ENCODE measurements around the gene TECTA. TPM values are rescaled to one million over a fixed set of nuclear protein-coding genes. Genes with fewer than 3 reads are reported as not detected.

The TECTA gene
- polyA plus RNA-seq, 1 donor from 2014 or later, result 3.3 TPM

GRCh38 chr11:121071846-121072450 is 29.1 kb upstream of the TECTA start:
- H3K27me3 ChIP-seq (ENCODE audit: insufficient read depth, low read depth, low read length), result no peaks in the 10 kb centered on the region
- no peaks in the 10 kb centered on the region for H3F3A ChIP-seq (ENCODE audit: insufficient read depth, low read length, poor library complexity, severe bottlenecking)
- TF ChIP-seq EP300 (conservative IDR thresholded peaks at IDR 0.05; ENCODE audit: poor library complexity, severe bottlenecking), result no peak
- TF ChIP-seq RAD21 (conservative IDR thresholded peaks at IDR 0.05), result no peak
- no peak for TF ChIP-seq EZH2 (IDR thresholded peaks at IDR 0.05; ENCODE audit: borderline replicate concordance, insufficient read depth, low read length, poor library complexity, severe bottlenecking)
- no peak for TF ChIP-seq SMC3 (conservative IDR thresholded peaks at IDR 0.05; ENCODE audit: poor library complexity)
- no peak for TF ChIP-seq TAF1 (IDR thresholded peaks at IDR 0.05; ENCODE audit: low read depth)
- no peak for TF ChIP-seq REST (IDR thresholded peaks at IDR 0.05; ENCODE audit: borderline replicate concordance)
- TF ChIP-seq CTCF (IDR thresholded peaks at IDR 0.05; ENCODE audit: poor library complexity, severe bottlenecking), result no peak
- TF ChIP-seq MXI1 (conservative IDR thresholded peaks at IDR 0.05; ENCODE audit: poor library complexity, severe bottlenecking), result no peak
- TF ChIP-seq POLR2AphosphoS5 (IDR thresholded peaks at IDR 0.05), result no peak
- H3K4me2 ChIP-seq (ENCODE audit: low read length), result no peak overlapping the region
- H3K9me2 ChIP-seq (ENCODE audit: insufficient read depth, low read length), result no peaks in the 10 kb centered on the region
- H3K27ac ChIP-seq (ENCODE audit: low read length), result no peak overlapping the region
- H3K79me2 ChIP-seq (replicated peaks; ENCODE audit: insufficient read depth, low read length), result no peaks in the 10 kb centered on the region
- no peak overlapping the region for H3K9ac ChIP-seq (ENCODE audit: low read length)
- H3K36me3 ChIP-seq (ENCODE audit: insufficient read depth, low read length), result peaks cover 6% of the 10 kb centered on the region
- H3K9me3 ChIP-seq (ENCODE audit: low read length), result no peaks in the 10 kb centered on the region
- no peak overlapping the region for H3K4me3 ChIP-seq (ENCODE audit: low read length)
- no peak overlapping the region for H2AFZ ChIP-seq (ENCODE audit: low read depth, low read length)
- no peaks in the 10 kb centered on the region for H4K20me1 ChIP-seq (ENCODE audit: insufficient read depth)

- H3K79me2 ChIP-seq (replicated peaks; ENCODE audit: insufficient read depth, low read length), result no peaks in the 10 kb centered on the region
- no peaks in the 10 kb centered on the region for H3K9me3 ChIP-seq (ENCODE audit: low read length)
- H2AFZ ChIP-seq (ENCODE audit: low read depth, low read length), result no peak overlapping the region
- no peaks in the 10 kb centered on the region for H3F3A ChIP-seq (ENCODE audit: insufficient read depth, low read length, poor library complexity, severe bottlenecking)
- H3K27me3 ChIP-seq (ENCODE audit: insufficient read depth, low read depth, low read length), result no peaks in the 10 kb centered on the region
- no peaks in the 10 kb centered on the region for H3K9me2 ChIP-seq (ENCODE audit: insufficient read depth, low read length)
- no peak overlapping the region for H3K9ac ChIP-seq (ENCODE audit: low read length)
- H3K4me3 ChIP-seq (ENCODE audit: low read length), result no peak overlapping the region
- TF ChIP-seq EP300 (conservative IDR thresholded peaks at IDR 0.05; ENCODE audit: poor library complexity, severe bottlenecking) (no peak), EZH2 (IDR thresholded peaks at IDR 0.05; ENCODE audit: borderline replicate concordance, insufficient read depth, low read length, poor library complexity, severe bottlenecking) (no peak), POLR2AphosphoS5 (IDR thresholded peaks at IDR 0.05) (no peak), RAD21 (conservative IDR thresholded peaks at IDR 0.05) (no peak), MXI1 (conservative IDR thresholded peaks at IDR 0.05; ENCODE audit: poor library complexity, severe bottlenecking) (no peak), CTCF (IDR thresholded peaks at IDR 0.05; ENCODE audit: poor library complexity, severe bottlenecking) (no peak), SMC3 (conservative IDR thresholded peaks at IDR 0.05; ENCODE audit: poor library complexity) (no peak), REST (IDR thresholded peaks at IDR 0.05; ENCODE audit: borderline replicate concordance) (no peak), TAF1 (IDR thresholded peaks at IDR 0.05; ENCODE audit: low read depth) (no peak)
- H3K4me2 ChIP-seq (ENCODE audit: low read length), result no peak overlapping the region
- no peaks in the 10 kb centered on the region for H4K20me1 ChIP-seq (ENCODE audit: insufficient read depth)
- no peak overlapping the region for H3K27ac ChIP-seq (ENCODE audit: low read length)
- peaks cover 9% of the 10 kb centered on the region for H3K36me3 ChIP-seq (ENCODE audit: insufficient read depth, low read length)
Measured at GRCh38 chr11:121081321-121081720, 19.7 kb upstream of the TECTA start.
